GM21515 (cell line): Measurements from ENCODE around the gene ELP2.
"Not testable (repeated sequence)": the region's sequence is repeated elsewhere in the genome, so short reads cannot be mapped to it uniquely, and the experiment has no call there.

Source experiments
- ATAC-seq: cut with Tn5 transposase; IDR thresholded peaks from one replicate; pipeline ENCODE4 v1.9.1; 2021; ENCODE audit not compliant: unreplicated experiment

ELP2 gene

GRCh38 chr18:36129300-36130038 is at the start of gene ELP2, which contains the start of gene SLC39A6:
TSS of gene ELP2 (plus strand) at chr18:36129899. CDS start at chr18:36129934, 35 bp downstream.
TSS of gene SLC39A6 (minus strand) at chr18:36129340. CDS start at chr18:36127007, 2,333 bp downstream.
- peak; percentile 92 for ATAC-seq

- not testable (repeated sequence) for ATAC-seq
Observed at GRCh38 chr18:36081118-36081517, 48.6 kb upstream of the ELP2 start.

- no peak for ATAC-seq
Observed at GRCh38 chr18:36083729-36084128, 46.0 kb upstream of the ELP2 start.

GRCh38 chr18:36085195-36085594 is 44.5 kb upstream of the ELP2 start:
- ATAC-seq = no peak

GRCh38 chr18:36086186-36086585 is 43.5 kb upstream of the ELP2 start:
- ATAC-seq = no peak

GRCh38 chr18:36088256-36088655 is 41.4 kb upstream of the ELP2 start:
- ATAC-seq = no peak

GRCh38 chr18:36089001-36089400 is 40.7 kb upstream of the ELP2 start:
- ATAC-seq = no peak

- not testable (repeated sequence) for ATAC-seq
Observed at GRCh38 chr18:36092116-36092515, 37.6 kb upstream of the ELP2 start.

GRCh38 chr18:36094431-36094830 is 35.3 kb upstream of the ELP2 start:
- ATAC-seq = no peak

GRCh38 chr18:36095936-36096519 is 33.7 kb upstream of the ELP2 start:
- no peak for ATAC-seq

- no peak for ATAC-seq
Observed at GRCh38 chr18:36096955-36097354, 32.7 kb upstream of the ELP2 start.

- no peak for ATAC-seq
Observed at GRCh38 chr18:36099311-36099710, 30.4 kb upstream of the ELP2 start.

- ATAC-seq = no peak
Observed at GRCh38 chr18:36101943-36102342, 27.8 kb upstream of the ELP2 start.

- ATAC-seq = no peak
Observed at GRCh38 chr18:36104749-36105148, 24.9 kb upstream of the ELP2 start.

- no peak for ATAC-seq
Observed at GRCh38 chr18:36107477-36107876, 22.2 kb upstream of the ELP2 start.

GRCh38 chr18:36108196-36108595 is 21.5 kb upstream of the ELP2 start:
- no peak for ATAC-seq

- ATAC-seq = no peak
Observed at GRCh38 chr18:36108601-36109000, 21.1 kb upstream of the ELP2 start.

- ATAC-seq = no peak
Observed at GRCh38 chr18:36109737-36110136, 20.0 kb upstream of the ELP2 start.

GRCh38 chr18:36112302-36112701 is 17.4 kb upstream of the ELP2 start:
- ATAC-seq = no peak

GRCh38 chr18:36114251-36114650 is 15.4 kb upstream of the ELP2 start:
- no peak for ATAC-seq

GRCh38 chr18:36114738-36115137 is 15.0 kb upstream of the ELP2 start:
- ATAC-seq = no peak

GRCh38 chr18:36116771-36117170 is 12.9 kb upstream of the ELP2 start:
- not testable (repeated sequence) for ATAC-seq

GRCh38 chr18:36120297-36120696 is 9.4 kb upstream of the ELP2 start:
- ATAC-seq = no peak
